Stomach (tissue), 9 donors: ENCODE measurements around the gene RAB1B. TPM values are rescaled to one million over a fixed set of nuclear protein-coding genes. Genes with fewer than 3 reads are reported as not detected.

Experiments used
- DNase-seq, 2 donors: peaks; one replicate each; pipeline versions ENCODE4 v3.0.0 to v3.0.0-alpha.2; 2013 to 2019
- H3K27ac ChIP-seq, 5 donors: fragments of 200-600 bp in 4 of 5; sonication (generic) in 4 of 5; one replicate each; pipeline ENCODE4 v1.5.1; 2013 to 2019; ENCODE audit warnings: mild to moderate bottlenecking in 1 of 5, moderate library complexity in 1 of 5
- H3K27me3 ChIP-seq, 3 donors: fragments of 200-600 bp; sonication (generic); one replicate each; pipeline ENCODE4 v1.5.1; 2017 to 2019; ENCODE audit warnings: mixed run types in 1 of 3
- H3K36me3 ChIP-seq, 4 donors: fragments of 200-600 bp; sonication (generic); 1 replicate in 3 of 4; 2 replicates in 1 of 4; pipeline ENCODE4 v1.5.1; 2016 to 2019
- H3K4me1 ChIP-seq, 4 donors: fragments of 200-600 bp; sonication (generic); one replicate each; pipeline ENCODE4 v1.5.1; 2016 to 2019
- H3K4me3 ChIP-seq, 4 donors: fragments of 200-600 bp; sonication (generic) in 3 of 4; one replicate each; pipeline ENCODE4 v1.5.1; 2016 to 2019; ENCODE audit warnings: mild to moderate bottlenecking in 1 of 4
- H3K9me3 ChIP-seq, 4 donors: fragments of 200-600 bp; sonication (generic); one replicate each; pipeline ENCODE4 v1.5.1; 2016 to 2019
- CTCF ChIP-seq, 7 experiments: fragments of 450-650 bp in 4 of 7; fragments of 200-600 bp in 3 of 7; sonication (generic) in 3 of 7; IDR thresholded peaks; one replicate each; pipeline ENCODE4 v1.5.1; 2016 to 2019; ENCODE audit warnings: antibody characterized with exemption in 7 of 7, control low read depth in 2 of 7, mild to moderate bottlenecking in 1 of 7
- EP300 ChIP-seq: sonication (generic); formaldehyde crosslinking; IDR thresholded peaks from one replicate; pipeline ENCODE4 v1.6.1; 2017; ENCODE audit warnings: antibody characterized with exemption
- POLR2A ChIP-seq, 4 donors: fragments of 450-650 bp; IDR thresholded peaks; one replicate each; pipeline ENCODE4 v1.6.1; 2016; ENCODE audit warnings: antibody characterized with exemption in 4 of 4, control low read depth in 2 of 4, mild to moderate bottlenecking in 1 of 4, moderate library complexity in 1 of 4
- POLR2AphosphoS5 ChIP-seq, 3 donors: sonication (generic); formaldehyde crosslinking; IDR thresholded peaks; one replicate each; pipeline ENCODE4 v1.6.1; 2016; ENCODE audit warnings: antibody characterized with exemption in 3 of 3
- WGBS, 5 donors: extraction: QIAGEN DNeasy Blood & Tissue Kit in 3 of 5; methylation state at CpG; one replicate each; pipeline versions ENCODE4 v1.1.5 to v1.1.7; 2013 to 2018; 5-methylcytosine and 5-hydroxymethylcytosine counted together
- intact Hi-C: fragments of 100-400 bp; cut with DNase I; formaldehyde crosslinking; loops from one replicate; pipeline ENCODE4 v1.15.1; 2023; ENCODE audit warnings: low total_unique reads
- polyA plus RNA-seq, 3 donors: library from polyadenylated mRNA; stranded (reverse); fragments of 200-250 nt; gene quantifications; one replicate each; pipeline ENCODE4 v1.2.3, GENCODE V29; 2013
- total RNA-seq, 5 donors: library from RNA; depleted of rRNA; stranded (reverse); fragments of >200 nt; gene quantifications; one replicate each; pipeline versions ENCODE4 v1.1.0 to v1.2.3, GENCODE V29; 2014 to 2016
- donor health status: healthy with polysubstance abuse.
- donor health status: Bipolar disorder and iron deficiency.
- donor health status: healthy.

The RAB1B gene
- total and polyA plus RNA-seq, 8 donors, result 19.3 to 170 (median 82.3) TPM

- TF ChIP-seq CTCF (IDR thresholded peaks at IDR 0.05) (no peak), POLR2A (IDR thresholded peaks at IDR 0.05) (no peak), EP300 (no peak), POLR2AphosphoS5 (IDR thresholded peaks at IDR 0.05) (no peak)
- DNase-seq, result no peak
- H3K27me3 ChIP-seq, result peaks cover 0 to 11% (median 0%) of the 10 kb centered on the region in 3 donors
- 89 to 96% (median 94%) methylated on average over 13 to 16 of the region's 16 CpGs for WGBS, 5 donors
- intact Hi-C loops, result loop anchor here (5.0 kb wide), 1 partner anchor 39 kb away; no protein-coding TSS in a partner anchor
- H3K9me3 ChIP-seq, result no peaks in the 10 kb centered on the region
- no peak overlapping the region for H3K4me3 ChIP-seq
- H3K4me1 ChIP-seq, result peaks cover 12 to 32% (median 29%) of the 10 kb centered on the region in 4 donors
- peaks cover 25 to 79% (median 70%) of the 10 kb centered on the region in 4 donors for H3K36me3 ChIP-seq
- no peak overlapping the region for H3K27ac ChIP-seq
Measured at GRCh38 chr11:66261578-66261977, 6.9 kb upstream of the RAB1B start.

GRCh38 chr11:66262191-66262590 lies 6.2 kb upstream of the RAB1B start:
- no peak overlapping the region for H3K4me3 ChIP-seq
- 90 to 98% (median 94%) methylated on average over 4 to 5 of the region's 5 CpGs for WGBS, 5 donors
- peaks cover 25 to 80% (median 70%) of the 10 kb centered on the region in 4 donors for H3K36me3 ChIP-seq
- no peak overlapping the region for H3K27ac ChIP-seq
- peaks cover 12 to 32% (median 29%) of the 10 kb centered on the region in 4 donors for H3K4me1 ChIP-seq
- intact Hi-C loops, result loop anchor here (5.0 kb wide), 1 partner anchor 40 kb away; no protein-coding TSS in a partner anchor
- DNase-seq, result no peak
- H3K9me3 ChIP-seq, result no peaks in the 10 kb centered on the region
- TF ChIP-seq EP300, result no peak
- no peak for TF ChIP-seq POLR2AphosphoS5 (IDR thresholded peaks at IDR 0.05)
- no peak for TF ChIP-seq CTCF (IDR thresholded peaks at IDR 0.05)
- TF ChIP-seq POLR2A (IDR thresholded peaks at IDR 0.05), result no peak
- H3K27me3 ChIP-seq, result peaks cover 0 to 7% (median 0%) of the 10 kb centered on the region in 3 donors

- 93 to 98% (median 94%) methylated on average over 12 of the region's 12 CpGs for WGBS, 5 donors
- intact Hi-C loops, result loop anchor here (5.0 kb wide), 1 partner anchor 40 kb away; no protein-coding TSS in a partner anchor
- Histone ChIP-seq H3K27me3 (peaks cover 0 to 2% (median 0%) of the 10 kb centered on the region in 3 donors), H3K4me1 (peaks cover 12 to 33% (median 28%) of the 10 kb centered on the region in 4 donors), H3K36me3 (peaks cover 25 to 80% (median 70%) of the 10 kb centered on the region in 4 donors), H3K27ac (no peak overlapping the region), H3K4me3 (no peak overlapping the region), H3K9me3 (no peaks in the 10 kb centered on the region)
- TF ChIP-seq POLR2A (IDR thresholded peaks at IDR 0.05) (no peak), EP300 (no peak)
- DNase-seq, result no peak
Measured at GRCh38 chr11:66262696-66263095, 5.7 kb upstream of the RAB1B start.

GRCh38 chr11:66263231-66263630 lies 5.2 kb upstream of the RAB1B start:
- H3K27me3 ChIP-seq, result no peaks in the 10 kb centered on the region
- no peak overlapping the region for H3K27ac ChIP-seq
- intact Hi-C loops, result loop anchor here (5.0 kb wide), 1 partner anchor 41 kb away; no protein-coding TSS in a partner anchor
- WGBS, 5 donors, result 91 to 100% (median 94%) methylated on average over 1 to 4 of the region's 4 CpGs
- H3K36me3 ChIP-seq, result peaks cover 25 to 80% (median 70%) of the 10 kb centered on the region in 4 donors
- no peak for TF ChIP-seq CTCF (IDR thresholded peaks at IDR 0.05)
- TF ChIP-seq EP300, result no peak
- TF ChIP-seq POLR2AphosphoS5 (IDR thresholded peaks at IDR 0.05), result no peak
- TF ChIP-seq POLR2A (IDR thresholded peaks at IDR 0.05), result no peak
- no peak overlapping the region for H3K4me3 ChIP-seq
- no peak for DNase-seq
- peaks cover 12 to 32% (median 31%) of the 10 kb centered on the region in 4 donors for H3K4me1 ChIP-seq
- H3K9me3 ChIP-seq, result no peaks in the 10 kb centered on the region

GRCh38 chr11:66263785-66264184 lies 4.7 kb upstream of the RAB1B start:
- peaks cover 8 to 28% (median 26%) of the 10 kb centered on the region in 4 donors for H3K4me1 ChIP-seq
- no peak overlapping the region for H3K27ac ChIP-seq
- intact Hi-C loops, result loop anchor here (5.0 kb wide), 1 partner anchor 41 kb away; no protein-coding TSS in a partner anchor
- H3K9me3 ChIP-seq, result no peaks in the 10 kb centered on the region
- no peaks in the 10 kb centered on the region for H3K27me3 ChIP-seq
- TF ChIP-seq POLR2A (IDR thresholded peaks at IDR 0.05), result no peak
- peaks cover 25 to 78% (median 70%) of the 10 kb centered on the region in 4 donors for H3K36me3 ChIP-seq
- H3K4me3 ChIP-seq, result no peak overlapping the region
- 93 to 98% (median 95%) methylated on average over 9 to 10 of the region's 10 CpGs for whole genome bisulfite sequencing, 5 donors
- no peak for DNase-seq
